Osteocyte (in vitro differentiated cells): ENCODE data around the gene COL24A1. TPM values are rescaled to one million over a fixed set of nuclear protein-coding genes. Genes with fewer than 3 reads are reported as not detected.

Source experiments
- DNase-seq: peaks from one replicate; pipeline ENCODE4 v3.0.0; 2021; ENCODE audit warnings: mixed read lengths; ENCODE audit not compliant: unreplicated experiment; ENCODE audit errors: extremely low spot score
- H3K27ac Mint-ChIP-seq: one replicate; pipeline ENCODE4 v1.8.0; 2021; ENCODE audit warnings: mild to moderate bottlenecking, mixed read lengths; ENCODE audit not compliant: unreplicated experiment
- H3K27me3 Mint-ChIP-seq: one replicate; pipeline ENCODE4 v1.8.0; 2021; ENCODE audit warnings: mixed read lengths; ENCODE audit not compliant: unreplicated experiment
- H3K36me3 Mint-ChIP-seq: one replicate; pipeline ENCODE4 v1.8.0; 2021; ENCODE audit warnings: mixed read lengths; ENCODE audit not compliant: unreplicated experiment
- H3K4me1 Mint-ChIP-seq: one replicate; pipeline ENCODE4 v1.8.0; 2021; ENCODE audit warnings: mixed read lengths; ENCODE audit not compliant: unreplicated experiment
- H3K4me3 Mint-ChIP-seq: one replicate; pipeline ENCODE4 v1.8.0; 2021; ENCODE audit warnings: mild to moderate bottlenecking, moderate library complexity, mixed read lengths; ENCODE audit not compliant: unreplicated experiment
- H3K9me3 Mint-ChIP-seq: one replicate; pipeline ENCODE4 v1.8.0; 2021; ENCODE audit warnings: mixed read lengths; ENCODE audit not compliant: unreplicated experiment
- CTCF ChIP-seq: fragments of 200-600 bp; sonication (generic); IDR thresholded peaks from 2 replicates; pipeline ENCODE4 v1.5.0; 2021; ENCODE audit warnings: antibody characterized with exemption, mild to moderate bottlenecking, moderate library complexity
- total RNA-seq: library from RNA; stranded (reverse); gene quantifications from 2 replicates; pipeline ENCODE4 v1.2.1, GENCODE V29; 2021

COL24A1 gene
- total RNA-seq, 1 donor from 2014 or later, result 0.46 TPM

GRCh38 chr1:85892366-85892765 is 264.2 kb downstream of the COL24A1 start:
- Mint-ChIP-seq H3K4me3 (no peak overlapping the region), H3K27me3 (no peaks in the 10 kb centered on the region), H3K27ac (no peak overlapping the region), H3K9me3 (no peaks in the 10 kb centered on the region), H3K4me1 (peaks cover 7% of the 10 kb centered on the region), H3K36me3 (no peaks in the 10 kb centered on the region)
- no peak for DNase-seq
- no peak for TF ChIP-seq CTCF

GRCh38 chr1:85889870-85890269 is 266.7 kb downstream of the COL24A1 start:
- TF ChIP-seq CTCF, result no peak
- DNase-seq, result no peak
- Mint-ChIP-seq H3K36me3 (no peaks in the 10 kb centered on the region), H3K4me1 (peaks cover 7% of the 10 kb centered on the region), H3K27me3 (no peaks in the 10 kb centered on the region), H3K4me3 (no peak overlapping the region), H3K27ac (no peak overlapping the region), H3K9me3 (no peaks in the 10 kb centered on the region)

GRCh38 chr1:85888921-85889320 is 267.7 kb downstream of the COL24A1 start:
- no peaks in the 10 kb centered on the region for H3K36me3 Mint-ChIP-seq
- no peak overlapping the region for H3K4me3 Mint-ChIP-seq
- no peaks in the 10 kb centered on the region for H3K27me3 Mint-ChIP-seq
- no peak for DNase-seq
- no peak overlapping the region for H3K27ac Mint-ChIP-seq
- no peaks in the 10 kb centered on the region for H3K9me3 Mint-ChIP-seq
- no peak for TF ChIP-seq CTCF
- H3K4me1 Mint-ChIP-seq, result peaks cover 10% of the 10 kb centered on the region

- Mint-ChIP-seq H3K9me3 (no peaks in the 10 kb centered on the region), H3K4me3 (no peak overlapping the region), H3K4me1 (peaks cover 10% of the 10 kb centered on the region), H3K27me3 (no peaks in the 10 kb centered on the region), H3K36me3 (no peaks in the 10 kb centered on the region), H3K27ac (no peak overlapping the region)
- peak; percentile 71 for TF ChIP-seq CTCF
- DNase-seq, result no peak
Observed at GRCh38 chr1:85884372-85885035, 272.1 kb downstream of the COL24A1 start.

- H3K36me3 Mint-ChIP-seq, result peaks cover 4% of the 10 kb centered on the region
- no peak overlapping the region for H3K4me3 Mint-ChIP-seq
- H3K4me1 Mint-ChIP-seq, result peaks cover 13% of the 10 kb centered on the region
- H3K27ac Mint-ChIP-seq, result no peak overlapping the region
- peaks cover 9% of the 10 kb centered on the region for H3K9me3 Mint-ChIP-seq
- peaks cover 5% of the 10 kb centered on the region for H3K27me3 Mint-ChIP-seq
- DNase-seq, result no peak
- no peak for TF ChIP-seq CTCF
Observed at GRCh38 chr1:85867189-85867588, 289.4 kb downstream of the COL24A1 start.
